CD4-positive, alpha-beta T cell (primary cell): ENCODE measurements around the gene ASXL2. TPM values are rescaled to one million over a fixed set of nuclear protein-coding genes. Genes with fewer than 3 reads are reported as not detected.

Experiments used
- ATAC-seq: fragments of 200-7000 bp; cut with Tn5 transposase; one replicate; pipeline ENCODE4 v1.10.0; 2022; ENCODE audit warnings: mild to moderate bottlenecking; ENCODE audit not compliant: poor library complexity
- CTCF ChIA-PET: fragments of 350-600 bp; sonication (Branson Sonifier 250); formaldehyde crosslinking; loops from one replicate; lab custom pipeline; 2021; ENCODE audit warnings: antibody characterized with exemption, inconsistent platforms; lab: Charles Lee
- POLR2A ChIA-PET: fragments of 350-600 bp; sonication (Branson Sonifier 250); formaldehyde crosslinking; loops from one replicate; lab custom pipeline; 2021; ENCODE audit warnings: antibody characterized with exemption, inconsistent platforms; lab: Charles Lee
- DNase-seq, 14 experiments: peaks; one replicate each; pipeline ENCODE4 v3.0.0-alpha.2; 2013 to 2020; ENCODE audit warnings: mixed read lengths in 2 of 14
- H3K27ac ChIP-seq, 2 donors: one replicate each; pipeline versions ENCODE4 v1.5.1 to v1.7.0; 2013; ENCODE audit warnings: low read length in 2 of 2, low read depth in 1 of 2, mild to moderate bottlenecking in 1 of 2
- H3K27me3 ChIP-seq, 2 experiments: 1 replicate in 1 of 2; 2 replicates in 1 of 2; pipeline versions ENCODE4 v1.6.1 to v1.7.0; 2013; ENCODE audit warnings: low read length in 2 of 2, control low read depth in 1 of 2, mild to moderate bottlenecking in 1 of 2, moderate library complexity in 1 of 2; ENCODE audit not compliant: insufficient read depth in 2 of 2, control insufficient read depth in 1 of 2
- H3K36me3 ChIP-seq: one replicate; pipeline ENCODE4 v1.6.1; 2013; ENCODE audit warnings: low read length, control low read depth; ENCODE audit not compliant: insufficient read depth
- H3K4me1 ChIP-seq: one replicate; pipeline ENCODE4 v1.6.1; 2013; ENCODE audit warnings: low read length, control low read depth; ENCODE audit not compliant: insufficient read depth
- H3K4me3 ChIP-seq: one replicate; pipeline ENCODE4 v1.5.1; 2013; ENCODE audit warnings: mild to moderate bottlenecking, low read length, moderate library complexity
- H3K9me3 ChIP-seq, 2 experiments: 1 replicate in 1 of 2; 2 replicates in 1 of 2; pipeline versions ENCODE4 v1.6.1 to v1.7.0; 2013; ENCODE audit warnings: low read length in 2 of 2, mild to moderate bottlenecking in 2 of 2, control low read depth in 1 of 2, moderate library complexity in 1 of 2; ENCODE audit not compliant: control insufficient read depth in 1 of 2, insufficient read depth in 1 of 2
- H3K27ac Mint-ChIP-seq: one replicate; pipeline ENCODE4 v1.8.0; 2020; ENCODE audit warnings: mixed read lengths
- H3K27me3 Mint-ChIP-seq: one replicate; pipeline ENCODE4 v1.8.0; 2021; ENCODE audit warnings: mixed read lengths
- H3K36me3 Mint-ChIP-seq: one replicate; pipeline ENCODE4 v1.8.0; 2021; ENCODE audit warnings: low read depth, mixed read lengths
- H3K4me1 Mint-ChIP-seq: one replicate; pipeline ENCODE4 v1.8.0; 2021; ENCODE audit warnings: low read depth, mixed read lengths
- H3K4me3 Mint-ChIP-seq: one replicate; pipeline ENCODE4 v1.8.0; 2020; ENCODE audit warnings: mild to moderate bottlenecking, mixed read lengths
- H3K9me3 Mint-ChIP-seq: one replicate; pipeline ENCODE4 v1.8.0; 2020; ENCODE audit warnings: mixed read lengths
- CTCF ChIP-seq: fragments of 200-600 bp; IDR thresholded peaks from one replicate; pipeline ENCODE4 v1.8.0; 2022; ENCODE audit warnings: antibody characterized with exemption, mild to moderate bottlenecking
- intact Hi-C, 2 experiments: fragments of 100-400 bp; cut with DNase I in 1 of 2; cut with micrococcal nuclease in 1 of 2; formaldehyde crosslinking; loops; one replicate each; pipeline versions ENCODE4 v1.15.1 to v1.9.0; 2023 to 2025; cut with DNase I, micrococcal nuclease
- total RNA-seq, 174 experiments: library from RNA in 2 of 174; stranded (reverse) in 2 of 174; gene quantifications; one replicate each; pipeline ENCODE4 v1.2.3 and lab custom pipeline; 2021 to 2026

ASXL2 gene
- total RNA-seq, 2 experiments from 2014 or later, result 15.1 to 17.2 TPM

- CTCF ChIA-PET, result no interaction called here
Observed at GRCh38 chr2:25885933-25886332, 7.6 kb upstream of the ASXL2 start.

GRCh38 chr2:25881764-25882163, 3.5 kb upstream of the ASXL2 start:
- no peaks in the 10 kb centered on the region for H3K9me3 ChIP-seq
- H3K4me3 Mint-ChIP-seq, result no peak overlapping the region
- H3K9me3 Mint-ChIP-seq, result no peaks in the 10 kb centered on the region
- peaks cover 7% of the 10 kb centered on the region for H3K27me3 Mint-ChIP-seq
- TF ChIP-seq CTCF, result no peak
- no peaks in the 10 kb centered on the region for H3K27me3 ChIP-seq
- CTCF ChIA-PET, result no interaction called here
- ATAC-seq, result no peak
- DNase-seq, result no peak
- no peak overlapping the region for H3K4me3 ChIP-seq
- no peak overlapping the region for H3K27ac ChIP-seq
- peaks cover 20% of the 10 kb centered on the region for H3K4me1 Mint-ChIP-seq
- H3K36me3 Mint-ChIP-seq, result peaks cover 13% of the 10 kb centered on the region
- H3K36me3 ChIP-seq, result no peaks in the 10 kb centered on the region
- intact Hi-C loops, result no loop called here
- POLR2A ChIA-PET, result no interaction called here
- H3K27ac Mint-ChIP-seq, result no peak overlapping the region
- peaks cover 8% of the 10 kb centered on the region for H3K4me1 ChIP-seq

More at GRCh38 chr2:25885933-25886332, 7.6 kb upstream of the ASXL2 start:
- intact Hi-C loops, result no loop called here
- Mint-ChIP-seq H3K9me3 (no peaks in the 10 kb centered on the region), H3K4me1 (no peaks in the 10 kb centered on the region), H3K27me3 (peaks cover 7% of the 10 kb centered on the region), H3K4me3 (no peak overlapping the region), H3K27ac (no peak overlapping the region), H3K36me3 (no peaks in the 10 kb centered on the region)
- ATAC-seq, result no peak
- H3K9me3 ChIP-seq, result no peaks in the 10 kb centered on the region
- no peaks in the 10 kb centered on the region for H3K27me3 ChIP-seq
- no peaks in the 10 kb centered on the region for H3K4me1 ChIP-seq
- no peak overlapping the region for H3K27ac ChIP-seq
- POLR2A ChIA-PET, result no interaction called here
- no peak for TF ChIP-seq CTCF
- no peaks in the 10 kb centered on the region for H3K36me3 ChIP-seq
- no peak overlapping the region for H3K4me3 ChIP-seq
- DNase-seq, result no peak

- H3K27ac ChIP-seq, result peak overlapping the region; percentile 77 to 85
- intact Hi-C loops, result loop anchor here (2.0 to 10.0 kb wide), 10 partner anchors 26 to 1384 kb away; partner anchors contain the start of genes ADGRF3 (in 2 of the 2), SELENOI (in 2 of the 2), ATRAID (in 1 of the 2) and CAD (in 1 of the 2)
- peaks cover 15% of the 10 kb centered on the region for H3K4me1 ChIP-seq
- no peak for DNase-seq
- no peak for ATAC-seq
- Mint-ChIP-seq H3K27ac (peak overlapping the region; percentile 93), H3K4me3 (peak overlapping the region; percentile 93), H3K9me3 (no peaks in the 10 kb centered on the region), H3K27me3 (no peaks in the 10 kb centered on the region), H3K4me1 (peaks cover 40% of the 10 kb centered on the region), H3K36me3 (peaks cover 23% of the 10 kb centered on the region)
- peak overlapping the region; percentile 99 for H3K4me3 ChIP-seq
- CTCF ChIA-PET, result interaction anchor here (0.8 to 2.3 kb wide), 5 partner anchors 9 to 205 kb away, joined by 3 to 12 read pairs (median 3); no protein-coding TSS in a partner anchor
- POLR2A ChIA-PET, result interaction anchor here (0.7 to 2.0 kb wide), 20 partner anchors 12 to 1803 kb away, joined by 3 to 37 read pairs (median 6); partner anchors contain the start of genes DTNB, HADHA, RAB10 and SF3B6
- H3K36me3 ChIP-seq, result peaks cover 6% of the 10 kb centered on the region
- no peaks in the 10 kb centered on the region for H3K27me3 ChIP-seq
- TF ChIP-seq CTCF, result no peak
- H3K9me3 ChIP-seq, result no peaks in the 10 kb centered on the region
Observed at GRCh38 chr2:25879133-25879730, 945 bp upstream of the ASXL2 start.
